Measurements from ENCODE around the gene LYPD6.

Gene LYPD6

GRCh38 chr2:149410701-149411484, 80.5 kb downstream of the LYPD6 start:
- no peak for DNase-seq

DNA sequence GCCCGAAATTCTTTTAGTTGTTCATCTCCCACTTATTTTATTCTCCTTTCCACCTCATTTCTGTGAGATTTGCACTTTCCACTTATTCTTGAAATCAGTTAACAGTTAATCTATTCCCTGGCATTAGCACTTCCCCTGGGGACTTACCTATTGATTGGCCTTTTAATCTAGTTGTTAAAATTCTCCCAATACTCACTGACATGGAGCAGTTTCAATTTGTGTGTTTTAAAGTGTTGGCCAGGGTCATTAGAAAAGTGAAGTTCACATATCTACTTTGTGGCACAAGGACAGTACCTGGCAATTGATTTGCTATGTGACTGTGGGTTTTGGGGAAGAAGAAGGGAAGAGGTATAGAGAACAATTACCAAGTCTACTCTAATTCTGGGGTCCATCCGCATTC, 83.1 kb downstream of the LYPD6 start:
- DNase-seq = no peak

DNA sequence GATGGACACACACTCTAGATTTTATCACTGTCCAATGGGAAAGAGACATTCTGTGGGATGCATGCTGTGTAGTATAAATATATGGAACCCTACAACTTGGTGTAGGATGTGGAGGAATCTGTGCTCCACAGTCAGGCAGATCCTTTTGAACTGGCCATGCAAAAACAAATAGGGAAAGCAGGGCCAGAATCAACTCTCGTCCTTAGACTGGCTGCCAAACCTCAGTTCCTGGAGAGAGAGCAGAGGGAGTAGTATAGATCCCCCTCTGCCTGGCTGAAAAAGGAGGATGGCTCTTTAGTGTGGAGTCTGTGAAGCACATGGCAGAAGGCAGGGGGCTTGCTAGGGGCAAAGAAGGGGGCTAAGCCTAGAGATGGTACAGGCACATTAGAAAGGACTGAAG, 84.7 kb downstream of the LYPD6 start:
- no peak for DNase-seq

- no peak for DNase-seq
These were observed 87.7 kb downstream of the LYPD6 start for GRCh38 chr2:149418065-149418464.

- no peak for DNase-seq
These were observed 89.9 kb downstream of the LYPD6 start for GRCh38 chr2:149420053-149420963.

DNA sequence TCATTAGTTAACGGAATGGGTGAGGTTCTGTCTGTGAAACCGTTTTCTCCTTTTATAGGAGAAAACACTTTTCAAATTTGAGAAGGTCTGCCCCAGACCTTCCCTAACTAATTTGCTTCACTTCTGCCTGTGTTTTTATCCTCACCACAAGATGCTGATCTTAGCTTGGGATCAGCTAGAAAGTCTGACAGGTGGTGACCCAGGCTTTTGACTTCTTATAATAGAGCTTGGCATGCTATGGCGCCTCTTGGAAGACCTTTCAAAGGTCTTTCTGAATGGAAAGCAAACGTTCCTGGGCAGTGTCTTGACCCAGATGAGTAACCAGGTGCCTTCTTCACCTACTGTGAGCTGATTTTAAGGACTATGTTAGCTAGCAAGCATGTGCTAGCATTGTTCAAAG, 91.4 kb downstream of the LYPD6 start:
- DNase-seq = no peak

GRCh38 chr2:149422337-149422990, 92.1 kb downstream of the LYPD6 start:
- no peak for DNase-seq

DNA sequence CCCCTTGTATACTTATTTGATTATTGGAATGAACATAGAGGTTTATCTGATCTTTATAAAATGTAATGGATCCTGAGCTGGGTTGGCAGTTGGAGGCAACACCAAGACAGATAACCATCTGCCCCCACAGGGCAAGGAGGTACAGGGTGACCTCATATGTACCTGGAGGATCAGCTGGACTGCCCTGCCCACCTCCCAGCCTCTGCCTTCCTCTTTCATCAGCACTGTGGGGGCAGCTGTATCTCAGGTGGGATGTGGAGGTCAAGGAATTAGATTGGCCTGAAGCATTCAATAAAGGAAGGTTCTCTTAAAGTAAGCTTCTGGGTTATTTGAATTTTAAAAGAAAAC, 92.6 kb downstream of the LYPD6 start:
- DNase-seq = no peak

- no peak for DNase-seq
These were observed 93.2 kb downstream of the LYPD6 start for GRCh38 chr2:149423630-149424029.

DNA sequence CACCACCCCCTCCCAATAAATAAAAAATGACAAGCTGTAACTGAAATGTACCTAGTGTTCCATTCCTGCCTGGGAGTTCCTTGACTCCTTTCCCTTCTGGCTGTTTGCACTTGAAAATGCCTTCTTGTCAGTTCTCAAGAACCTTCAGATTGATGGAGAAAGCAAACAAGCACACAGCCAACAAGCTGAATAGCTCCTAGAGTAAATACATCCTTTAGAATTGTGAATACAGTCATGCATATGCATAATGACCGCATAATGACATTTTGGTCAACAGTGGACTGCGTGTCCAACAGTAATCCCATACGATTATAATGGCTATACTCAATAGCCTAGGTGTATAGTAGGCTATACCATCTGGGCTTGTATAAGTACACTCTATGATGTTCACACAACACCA, 97.0 kb downstream of the LYPD6 start:
- no peak for DNase-seq

DNA sequence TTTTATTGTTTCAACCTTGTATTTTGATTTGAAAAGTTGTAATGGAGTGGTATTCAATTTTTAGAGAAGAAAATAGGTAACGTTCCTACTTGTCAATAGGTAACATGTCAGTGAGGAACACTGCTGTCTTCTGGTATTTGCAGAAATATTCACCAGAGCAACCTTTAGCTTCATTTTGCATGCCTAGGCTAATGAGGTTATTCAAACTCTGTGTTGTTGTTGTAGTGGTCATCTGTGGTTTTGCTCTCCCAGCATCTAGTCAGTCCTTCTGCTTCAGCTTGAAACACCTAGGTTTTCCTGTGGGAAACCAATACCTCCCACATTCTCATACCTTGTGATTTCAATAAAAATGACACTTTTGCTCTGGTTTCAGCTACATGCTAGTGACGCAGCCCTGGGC, 98.4 kb downstream of the LYPD6 start:
- DNase-seq = no peak

DNA sequence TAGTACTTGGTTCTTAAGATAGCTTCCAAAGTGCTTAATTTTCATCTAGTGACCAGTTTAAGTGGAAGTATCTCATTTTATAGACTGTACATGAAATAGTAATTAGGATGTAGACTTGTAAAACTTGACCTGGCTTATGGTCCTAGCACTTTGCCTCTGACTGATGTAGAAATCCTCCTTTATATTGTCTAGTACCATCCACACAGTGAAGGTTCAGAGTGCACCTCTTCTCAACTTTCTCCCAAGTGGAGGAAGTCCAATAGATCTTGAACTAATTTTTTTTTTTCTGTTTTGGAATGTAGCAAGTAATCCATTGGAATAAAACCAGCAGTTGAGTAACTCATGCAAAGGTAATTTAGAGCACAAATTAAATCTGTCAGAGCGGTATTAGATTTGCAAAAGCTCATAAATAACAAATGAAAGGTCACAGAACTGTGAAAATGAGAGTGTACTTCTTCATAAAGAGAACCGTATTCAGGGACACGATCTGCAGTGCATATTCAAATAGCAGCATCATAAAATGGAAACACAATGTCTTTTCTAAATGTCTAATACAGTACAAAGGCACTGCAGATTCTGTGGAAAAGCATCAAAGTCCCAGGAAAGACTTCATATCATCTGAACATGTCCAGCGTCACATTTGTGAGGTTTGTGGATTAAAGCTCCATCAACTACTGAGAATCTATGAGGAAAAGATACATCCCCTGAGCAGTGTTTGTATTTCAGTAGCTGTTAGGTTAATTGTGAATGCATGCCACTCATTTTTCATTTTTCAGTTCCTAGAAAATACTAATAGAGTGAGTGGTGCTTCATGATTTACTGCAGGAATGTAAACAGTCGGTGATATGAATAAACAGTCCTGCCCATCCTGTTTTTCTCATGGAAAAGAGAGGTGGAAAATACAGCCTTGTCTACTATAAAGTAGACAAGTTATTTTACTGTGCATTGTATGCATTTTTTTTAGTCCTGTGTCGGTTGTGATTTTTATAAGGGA, 100.7 kb downstream of the LYPD6 start:
- DNase-seq = no peak

DNA sequence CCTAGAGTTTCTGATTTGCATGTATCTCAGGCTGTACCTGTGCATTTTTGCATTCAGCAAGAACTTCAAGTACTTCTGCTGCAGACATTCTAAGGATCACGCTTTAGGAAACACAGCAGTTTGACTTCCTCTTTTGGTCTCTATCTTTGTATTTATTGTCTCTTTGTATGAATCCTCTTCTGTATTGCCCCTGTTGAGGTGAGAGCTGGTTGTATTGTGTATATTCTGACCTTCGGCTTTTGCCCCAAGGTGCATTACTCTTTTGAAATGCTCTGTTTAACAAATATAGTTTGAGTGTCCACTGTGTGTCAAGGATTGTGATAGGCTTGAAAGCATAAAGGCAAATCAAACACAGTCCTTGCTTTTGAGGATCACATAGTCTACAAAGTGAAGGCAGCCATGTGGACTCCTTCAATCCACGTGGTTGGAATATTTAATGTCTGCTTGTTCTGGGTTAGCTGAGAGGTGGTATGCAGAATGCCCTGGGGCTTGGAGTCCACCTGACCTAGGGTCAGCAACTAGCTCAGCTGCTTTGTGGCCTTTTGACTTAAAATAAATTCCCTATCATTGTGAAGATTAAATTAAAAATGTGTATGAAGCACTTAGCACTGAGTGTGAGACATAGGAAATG, 108.1 kb downstream of the LYPD6 start:
- no peak for DNase-seq

GRCh38 chr2:149441255-149441654, 110.9 kb downstream of the LYPD6 start:
- no peak for DNase-seq

GRCh38 chr2:149442346-149442745, 112.0 kb downstream of the LYPD6 start:
- DNase-seq = no peak

- DNase-seq = no peak
These were observed 112.8 kb downstream of the LYPD6 start for GRCh38 chr2:149443150-149443549.

GRCh38 chr2:149446748-149447147, 116.4 kb downstream of the LYPD6 start:
- DNase-seq = no peak

GRCh38 chr2:149448315-149448714, 117.9 kb downstream of the LYPD6 start:
- no peak for DNase-seq

- DNase-seq = no peak
These were observed 118.6 kb downstream of the LYPD6 start for GRCh38 chr2:149449017-149449416.

- no peak for DNase-seq
These were observed 121.2 kb downstream of the LYPD6 start for GRCh38 chr2:149451417-149452165.

- no peak for DNase-seq
These were observed 125.9 kb downstream of the LYPD6 start for GRCh38 chr2:149456285-149456684.
